Thyroid gland (tissue), 4 donors: ENCODE data around the gene CAPN10.

Experiments
- CTCF ChIP-seq, 6 experiments: fragments of 200-600 bp in 3 of 6; fragments of 450-650 bp in 3 of 6; sonication (generic) in 3 of 6; IDR thresholded peaks; one replicate each; pipeline ENCODE4 v1.5.1; 2016 to 2019; ENCODE audit warnings: antibody characterized with exemption in 6 of 6, mild to moderate bottlenecking in 2 of 6, inconsistent platforms in 1 of 6, moderate library complexity in 1 of 6
- POLR2A ChIP-seq, 2 donors: fragments of 450-650 bp; IDR thresholded peaks; one replicate each; pipeline ENCODE4 v1.6.1; 2017; ENCODE audit warnings: antibody characterized with exemption in 2 of 2, mild to moderate bottlenecking in 2 of 2, moderate library complexity in 1 of 2

DNA sequence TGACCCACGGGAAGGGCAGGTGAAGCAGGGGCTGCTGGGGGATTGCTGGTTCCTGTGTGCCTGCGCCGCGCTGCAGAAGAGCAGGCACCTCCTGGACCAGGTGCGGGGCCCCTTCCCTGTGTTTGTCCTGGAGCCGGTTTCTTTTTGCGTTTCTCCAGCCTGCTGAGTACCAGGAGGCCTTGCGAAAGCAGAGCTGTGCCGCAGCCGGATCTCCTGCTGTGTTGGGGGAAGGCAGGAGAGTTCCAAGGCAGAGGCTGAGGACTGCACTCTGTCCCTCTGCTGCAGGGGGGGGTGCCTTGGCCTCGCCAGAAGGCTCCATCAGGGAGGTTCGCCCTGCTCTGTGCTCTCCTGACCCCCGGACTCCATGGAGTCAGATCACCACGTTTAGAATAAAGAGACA, 2.8 kb downstream of the CAPN10 start:
- TF ChIP-seq CTCF (IDR thresholded peaks at IDR 0.05): no peak
- no peak for TF ChIP-seq POLR2A (IDR thresholded peaks at IDR 0.05)
